Hematopoietic multipotent progenitor cell treated with erythropoietin and hydrocortisone succinate and interleukin-3 and kit ligand, for 4 days (in vitro differentiated cells): ENCODE results near the gene SCN2B.
A peak's percentile ranks its signal among the peaks of the same experiment; 100 is the strongest.

Source experiments
- DNase-seq: peaks from one replicate; pipeline ENCODE4 v3.0.0-alpha.2; 2015

The SCN2B gene

GRCh38 chr11:118128721-118129470 is 47.5 kb downstream of the SCN2B start:
- DNase-seq, result no peak

GRCh38 chr11:118128310-118128709 is 48.1 kb downstream of the SCN2B start:
- no peak for DNase-seq

GRCh38 chr11:118126082-118126838 is 50.2 kb downstream of the SCN2B start:
- no peak for DNase-seq

GRCh38 chr11:118124929-118125535 is 51.4 kb downstream of the SCN2B start:
- DNase-seq, result no peak

GRCh38 chr11:118120793-118121192 is 55.6 kb downstream of the SCN2B start:
- DNase-seq, result no peak

GRCh38 chr11:118117790-118118601 is 58.4 kb downstream of the SCN2B start:
- no peak for DNase-seq

- DNase-seq, result no peak
These were observed 61.4 kb downstream of the SCN2B start for GRCh38 chr11:118115048-118115447.

GRCh38 chr11:118114266-118114665 is 62.2 kb downstream of the SCN2B start:
- peak; percentile 13 for DNase-seq

- DNase-seq, result no peak
These were observed 63.6 kb downstream of the SCN2B start for GRCh38 chr11:118112711-118113430.
